Endometrial microvascular endothelial cells (primary cell): ENCODE measurements around the gene UBE2L3. TPM values are rescaled to one million over a fixed set of nuclear protein-coding genes. Genes with fewer than 3 reads are reported as not detected.
"Not testable (repeated sequence)": the region's sequence is repeated elsewhere in the genome, so short reads cannot be mapped to it uniquely, and the experiment has no call there.

Experiments used
- in situ Hi-C: cut with HindIII; loops from 2 replicates; pipeline ENCODE4 v1.10.0; 2017; ENCODE audit warnings: low sequenced_read_pairs, low pct_unique_long_range_greater_than_20kb; ENCODE audit errors: inconsistent ontology term
- total RNA-seq: library from RNA; depleted of rRNA; stranded (reverse); fragments of >200 nt; gene quantifications from one replicate; pipeline ENCODE4 v1.2.3, GENCODE V29; 2015; ENCODE audit errors: inconsistent ontology term

UBE2L3 gene
- total RNA-seq, 1 donor from 2014 or later, result 56.3 TPM

DNA sequence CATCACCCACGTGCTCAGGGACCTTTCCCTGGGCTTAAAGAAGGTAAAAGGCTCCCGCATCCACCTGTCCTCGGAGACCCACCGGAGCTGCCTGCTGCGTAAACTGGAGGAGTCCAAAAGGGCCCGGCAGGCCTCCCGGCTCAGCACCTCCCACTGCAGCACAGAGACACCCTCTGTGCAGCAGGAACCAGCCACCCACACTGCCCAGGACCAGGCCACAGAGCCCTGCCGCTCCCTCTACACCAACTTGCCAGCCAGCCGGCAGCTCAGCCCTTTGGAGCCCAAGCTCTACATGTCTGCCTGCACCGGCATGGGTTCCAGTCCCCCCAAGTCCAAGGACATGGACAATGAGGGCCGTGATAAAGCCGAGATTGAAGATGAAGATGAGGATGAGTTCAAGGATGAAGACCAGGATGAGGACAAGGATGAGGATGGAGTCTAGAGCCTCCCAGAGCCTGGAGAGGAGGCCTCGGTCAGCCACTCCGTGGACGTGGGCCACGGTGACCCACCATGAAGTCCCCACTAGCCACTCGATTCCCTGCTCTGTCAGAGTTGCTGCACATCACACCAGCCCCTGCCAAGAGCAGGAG, 69.2 kb downstream of the UBE2L3 start:
- in situ Hi-C loops, result no loop called here

DNA sequence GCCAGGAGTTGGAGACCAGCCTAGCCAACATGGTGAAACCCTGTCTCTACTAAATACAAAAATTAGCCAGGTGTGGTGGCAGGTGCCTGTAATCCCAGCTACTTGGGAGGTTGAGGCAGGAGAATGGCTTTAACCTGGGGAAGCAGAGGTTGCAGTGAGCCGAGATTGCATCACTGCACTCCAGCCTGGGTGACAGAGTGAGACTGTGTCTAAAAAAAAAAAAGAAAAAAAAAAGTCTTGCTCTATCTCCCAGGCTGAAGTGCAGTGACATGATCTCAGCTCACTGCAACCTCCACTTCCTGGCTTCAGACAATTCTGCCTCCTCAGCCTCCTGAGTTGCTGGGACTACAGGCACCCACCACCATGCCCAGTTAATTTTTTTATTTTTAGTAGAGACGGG, 69.9 kb downstream of the UBE2L3 start:
- in situ Hi-C loops, result not testable (repeated sequence)

DNA sequence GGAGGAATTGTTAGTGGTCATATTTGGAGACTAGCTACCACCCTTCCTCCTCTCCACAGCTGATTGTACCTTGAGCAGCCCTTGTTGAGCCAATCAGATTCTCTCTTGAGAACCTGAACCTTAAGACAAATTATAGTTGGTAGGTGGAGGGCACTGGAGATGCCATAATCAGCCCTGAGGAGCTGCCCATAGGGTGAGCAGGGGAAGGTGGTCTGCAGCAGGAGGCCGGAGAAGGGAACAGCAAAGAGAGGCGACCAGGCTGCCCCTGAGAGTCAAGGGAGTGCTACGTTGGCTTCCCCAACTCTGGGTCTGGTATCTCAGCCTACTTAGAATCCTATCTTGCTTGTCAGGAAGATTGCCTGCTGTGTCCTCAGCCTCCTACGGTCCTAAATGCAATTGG, 71.8 kb downstream of the UBE2L3 start:
- in situ Hi-C loops, result no loop called here

DNA sequence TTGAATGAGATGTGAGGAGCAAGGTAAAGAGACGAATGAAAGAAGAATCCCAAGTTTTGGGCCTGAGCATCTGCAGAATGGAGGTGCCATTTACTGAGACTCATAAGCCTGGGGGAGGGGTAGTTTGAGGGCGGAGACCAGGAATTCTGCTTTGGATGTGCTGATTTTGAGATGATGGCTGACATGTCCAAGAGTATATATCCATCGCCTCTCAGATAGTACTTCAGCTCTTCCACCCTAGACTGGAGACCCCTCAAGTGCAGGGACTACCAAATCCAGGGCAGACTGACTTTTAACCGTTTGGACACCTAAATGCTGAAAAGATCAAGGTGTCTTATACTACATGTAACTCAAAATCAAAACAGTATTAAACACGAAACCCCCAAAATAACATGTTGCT, 73.3 kb downstream of the UBE2L3 start:
- in situ Hi-C loops, result no loop called here

DNA sequence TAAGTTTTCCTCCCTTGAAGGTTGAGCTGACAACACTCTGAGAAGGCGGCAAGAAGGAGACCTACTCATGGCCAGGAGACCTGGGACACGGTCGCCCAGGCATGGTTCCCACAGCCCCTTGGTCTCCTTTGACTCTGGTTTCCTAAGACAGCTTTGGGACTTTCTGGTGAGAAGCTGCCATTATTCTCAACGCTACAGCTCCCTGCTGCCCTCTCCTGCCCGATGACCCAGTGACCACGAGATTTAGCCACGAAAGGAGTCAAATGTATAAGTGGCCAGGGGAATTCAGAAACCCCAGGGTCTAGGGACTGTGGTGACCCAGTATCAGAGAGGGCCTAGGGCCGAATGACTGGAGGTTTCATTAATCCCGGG, 73.9 kb downstream of the UBE2L3 start:
- in situ Hi-C loops, result no loop called here

DNA sequence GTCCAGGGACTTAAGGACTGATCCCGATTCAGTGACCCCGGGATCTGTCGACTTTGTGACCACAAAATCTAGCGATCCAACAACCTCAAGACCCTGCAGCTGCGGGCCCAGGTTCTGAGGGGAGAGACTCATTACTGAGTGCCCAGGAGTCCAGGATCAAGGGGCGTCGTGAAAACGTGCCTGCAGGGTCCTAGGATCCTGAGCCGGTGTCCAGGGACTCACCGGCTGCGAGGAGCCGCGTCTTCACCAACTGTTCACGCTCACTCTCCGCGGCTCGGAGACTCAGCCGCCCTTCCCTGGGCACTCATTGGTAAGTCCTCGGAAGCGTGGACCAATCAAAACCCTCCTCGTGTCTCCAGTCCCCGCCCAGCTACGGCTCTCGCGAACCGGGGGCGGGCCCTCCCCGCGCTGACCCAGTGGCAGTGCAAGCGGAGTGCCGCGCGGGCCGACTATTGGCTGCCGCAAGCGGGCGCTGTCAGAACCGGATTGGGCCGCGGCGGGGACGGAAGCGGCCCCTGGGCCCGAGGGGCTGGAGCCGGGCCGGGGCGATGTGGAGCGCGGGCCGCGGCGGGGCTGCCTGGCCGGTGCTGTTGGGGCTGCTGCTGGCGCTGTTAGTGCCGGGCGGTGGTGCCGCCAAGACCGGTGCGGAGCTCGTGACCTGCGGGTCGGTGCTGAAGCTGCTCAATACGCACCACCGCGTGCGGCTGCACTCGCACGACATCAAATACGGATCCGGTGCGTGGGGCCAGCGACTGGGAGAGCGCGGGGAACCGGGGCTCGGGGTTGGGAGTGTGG, 74.5 kb downstream of the UBE2L3 start, which contains the start of gene SDF2L1:
Gene SDF2L1 (plus strand): TSS at position 514 of the 795 bp plus-strand sequence. CDS start 35 bp downstream, at position 549.
- in situ Hi-C loops, result no loop called here

DNA sequence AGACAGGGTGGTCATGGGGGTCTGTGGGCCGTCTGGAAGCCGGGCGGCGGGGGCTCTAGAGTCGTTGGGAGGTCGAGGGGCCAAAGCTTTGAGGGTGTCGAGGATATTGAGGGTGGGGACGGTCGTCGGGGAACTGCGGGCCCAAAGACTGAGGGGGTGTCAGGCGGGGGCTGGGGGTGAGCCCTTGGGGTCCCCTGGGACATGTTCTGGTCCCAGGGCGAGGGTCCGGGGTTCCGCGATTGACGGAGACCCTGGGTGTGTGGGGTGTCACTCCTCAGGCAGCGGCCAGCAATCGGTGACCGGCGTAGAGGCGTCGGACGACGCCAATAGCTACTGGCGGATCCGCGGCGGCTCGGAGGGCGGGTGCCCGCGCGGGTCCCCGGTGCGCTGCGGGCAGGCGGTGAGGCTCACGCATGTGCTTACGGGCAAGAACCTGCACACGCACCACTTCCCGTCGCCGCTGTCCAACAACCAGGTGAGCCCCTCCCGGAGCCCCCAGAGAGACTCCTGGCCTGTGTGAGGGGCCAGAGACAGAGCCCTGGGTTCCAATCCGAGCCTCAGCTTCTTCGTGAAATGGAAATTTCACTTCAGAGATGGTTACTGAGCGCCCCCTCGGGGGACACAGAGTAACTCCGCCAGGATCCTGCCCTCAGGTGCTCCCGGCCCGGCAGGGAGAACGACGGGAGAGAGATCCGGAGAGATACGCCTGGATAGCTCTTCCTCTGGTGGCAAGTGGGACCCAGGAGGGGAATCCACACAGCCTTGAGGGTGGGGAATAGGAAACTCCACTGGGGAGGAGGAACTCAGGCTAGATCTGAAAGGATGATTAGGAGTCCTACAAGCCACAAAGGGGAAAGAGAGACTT, 75.3 kb downstream of the UBE2L3 start:
- in situ Hi-C loops, result no loop called here

DNA sequence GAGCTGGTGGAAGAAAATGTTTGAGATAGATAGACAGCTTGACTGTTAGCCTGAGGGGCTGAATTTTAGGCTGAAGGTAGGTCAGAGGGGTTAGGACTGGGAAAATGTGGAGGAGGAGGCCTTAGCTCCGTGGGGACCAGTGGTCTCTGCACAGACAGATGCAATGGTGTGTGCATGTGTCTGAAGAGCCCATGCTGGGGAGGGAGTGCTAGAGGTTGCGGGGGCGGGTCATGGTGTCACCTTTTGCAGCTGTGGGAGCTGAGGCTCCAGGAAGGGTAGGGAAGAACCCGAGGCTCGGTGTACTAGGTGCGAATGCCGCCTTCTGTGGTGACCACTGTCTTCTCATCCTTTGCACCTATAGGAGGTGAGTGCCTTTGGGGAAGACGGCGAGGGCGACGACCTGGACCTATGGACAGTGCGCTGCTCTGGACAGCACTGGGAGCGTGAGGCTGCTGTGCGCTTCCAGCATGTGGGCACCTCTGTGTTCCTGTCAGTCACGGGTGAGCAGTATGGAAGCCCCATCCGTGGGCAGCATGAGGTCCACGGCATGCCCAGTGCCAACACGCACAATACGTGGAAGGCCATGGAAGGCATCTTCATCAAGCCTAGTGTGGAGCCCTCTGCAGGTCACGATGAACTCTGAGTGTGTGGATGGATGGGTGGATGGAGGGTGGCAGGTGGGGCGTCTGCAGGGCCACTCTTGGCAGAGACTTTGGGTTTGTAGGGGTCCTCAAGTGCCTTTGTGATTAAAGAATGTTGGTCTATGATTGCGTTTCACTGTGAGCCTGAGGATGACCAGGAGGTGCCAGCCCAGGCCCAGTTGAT, 76.2 kb downstream of the UBE2L3 start:
- in situ Hi-C loops, result no loop called here

DNA sequence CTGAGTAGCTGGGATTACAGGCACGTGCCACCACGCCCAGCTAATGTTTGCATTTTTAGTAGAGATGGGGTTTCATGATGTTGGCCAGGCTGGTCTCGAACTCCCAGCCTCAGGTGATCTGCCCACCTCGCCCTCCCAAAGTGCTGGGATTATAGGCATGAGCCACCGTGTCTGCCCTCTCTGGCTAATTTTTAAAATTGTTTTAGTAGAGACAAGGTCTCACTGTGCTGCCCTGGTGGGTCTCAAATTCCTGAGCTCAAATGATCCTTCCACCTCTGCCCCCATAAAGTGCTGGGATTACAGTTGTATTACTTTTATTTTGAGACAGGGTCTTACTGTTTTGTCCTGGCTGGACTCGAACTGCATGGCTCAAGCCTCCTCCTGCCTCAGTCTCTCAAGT, 78.0 kb downstream of the UBE2L3 start:
- in situ Hi-C loops, result not testable (repeated sequence)

DNA sequence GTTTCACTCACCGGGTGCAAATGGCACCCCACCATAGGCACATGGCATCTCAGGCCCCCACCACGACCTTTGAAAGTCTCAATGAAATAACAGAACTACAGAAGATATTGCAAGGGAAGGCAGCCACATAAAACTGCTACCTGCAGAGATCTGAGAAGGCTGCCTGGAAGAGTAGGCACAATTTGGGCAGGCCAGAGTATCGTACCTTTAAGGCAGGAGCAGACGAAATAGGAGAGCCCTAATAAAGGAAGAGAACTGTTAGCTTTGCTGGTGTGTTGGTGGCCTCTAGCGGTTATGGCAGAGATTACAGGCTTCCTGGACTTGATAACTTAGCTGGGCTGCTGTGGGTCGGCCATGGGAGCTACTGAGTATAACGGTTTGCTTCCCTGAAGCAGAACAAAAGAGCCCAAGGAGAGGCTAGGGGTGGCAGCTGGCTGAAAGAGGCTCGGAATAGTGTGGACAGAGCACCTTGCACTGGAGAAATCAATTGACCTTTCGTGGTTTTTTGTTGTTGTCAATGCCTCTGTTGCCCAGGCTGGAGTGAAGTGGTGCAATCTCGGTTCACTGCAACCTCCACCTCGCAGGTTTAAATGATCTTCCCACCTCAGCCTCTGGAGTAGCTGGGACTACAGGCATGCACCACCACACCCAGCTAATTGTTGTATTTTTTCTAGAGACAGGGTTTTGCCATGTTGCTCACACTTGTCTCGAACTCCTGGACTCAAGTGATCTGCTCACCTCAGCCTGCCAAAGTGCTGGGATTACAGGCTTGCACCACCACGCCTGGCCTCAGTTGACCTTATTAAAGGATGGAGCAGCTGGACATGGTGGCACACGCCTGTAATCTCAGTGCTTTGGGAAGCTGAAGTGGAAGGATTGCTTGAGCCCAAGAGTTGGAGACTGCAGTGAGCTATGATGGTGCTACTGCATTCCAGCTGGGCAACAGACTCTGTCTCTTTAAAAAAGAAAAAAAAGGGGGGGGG, 79.4 kb downstream of the UBE2L3 start:
- in situ Hi-C loops, result no loop called here

DNA sequence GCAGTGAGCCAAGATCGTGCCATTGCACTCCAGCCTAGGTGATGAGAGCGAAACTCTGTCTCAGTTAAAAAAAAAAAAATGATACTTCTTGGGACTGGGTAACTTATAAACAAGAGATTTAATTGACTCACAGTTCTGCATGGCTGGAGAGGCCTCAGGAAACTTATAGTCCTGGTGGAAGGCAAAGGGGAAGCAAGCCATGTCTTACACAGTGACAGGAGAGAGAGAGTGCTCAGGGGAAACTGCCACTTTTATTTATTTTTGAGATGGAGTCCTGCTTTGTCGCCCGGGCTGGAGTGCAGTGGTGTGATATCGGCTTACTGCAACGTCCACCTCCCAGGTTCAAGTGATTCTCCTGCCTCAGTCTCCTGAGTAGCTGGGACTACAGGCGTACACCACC, 82.8 kb downstream of the UBE2L3 start:
- in situ Hi-C loops, result no loop called here

DNA sequence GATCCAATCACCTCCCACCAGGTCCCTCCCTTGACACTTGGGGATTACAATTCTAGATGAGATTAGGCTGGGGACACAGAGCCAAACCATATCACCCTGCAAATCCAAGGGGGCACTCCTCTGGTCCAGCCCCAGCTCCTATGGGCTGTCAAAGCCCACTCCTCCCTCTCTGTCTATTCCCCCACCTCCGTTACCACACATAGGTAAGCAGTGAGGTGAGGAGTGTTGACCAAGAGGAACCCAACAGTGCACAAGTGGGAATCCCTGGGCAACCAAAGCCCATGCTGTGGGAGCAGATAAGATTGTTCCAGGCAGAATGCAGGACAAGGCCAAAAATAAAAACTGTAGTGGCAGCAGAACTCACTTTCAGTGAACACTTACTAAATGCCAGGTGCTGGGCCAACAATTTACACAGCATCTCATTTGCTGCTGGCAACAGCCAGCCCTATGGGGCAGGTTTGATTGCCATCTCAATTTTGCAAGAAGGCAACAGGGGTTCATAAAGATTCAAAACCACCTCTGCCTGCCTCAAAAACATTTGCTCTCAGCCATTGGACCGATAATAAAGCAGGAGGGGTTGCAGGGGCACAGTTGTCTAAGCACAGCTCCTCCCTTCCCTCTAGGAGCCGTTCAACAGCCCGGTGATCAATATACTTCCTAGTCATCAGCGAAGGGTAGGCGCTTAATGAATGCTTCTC, 83.5 kb downstream of the UBE2L3 start:
- in situ Hi-C loops, result no loop called here

DNA sequence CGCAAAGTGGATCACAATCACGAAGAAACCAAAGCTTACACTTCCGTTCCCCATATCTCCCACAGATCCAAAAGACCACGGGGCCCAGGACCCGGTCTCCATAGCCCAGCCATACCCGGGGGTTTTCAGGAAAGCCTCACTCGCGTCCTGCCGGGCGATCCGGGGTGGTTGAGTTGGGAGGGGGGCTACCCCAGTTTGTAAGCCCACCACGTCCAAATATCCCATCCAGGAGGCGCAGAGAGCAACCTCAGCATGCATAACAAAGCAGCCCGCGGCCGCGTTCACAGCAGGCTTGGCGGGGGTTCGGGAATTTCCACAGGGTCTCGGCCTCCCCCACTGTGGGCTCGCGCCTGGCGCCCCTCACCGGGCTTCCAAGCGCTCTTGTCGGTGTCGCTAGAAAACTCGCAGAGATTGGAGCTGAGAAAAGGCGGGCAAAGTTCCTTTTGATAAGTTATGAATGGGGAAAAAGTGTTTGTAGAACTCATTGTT, 84.1 kb downstream of the UBE2L3 start:
- in situ Hi-C loops, result no loop called here

DNA sequence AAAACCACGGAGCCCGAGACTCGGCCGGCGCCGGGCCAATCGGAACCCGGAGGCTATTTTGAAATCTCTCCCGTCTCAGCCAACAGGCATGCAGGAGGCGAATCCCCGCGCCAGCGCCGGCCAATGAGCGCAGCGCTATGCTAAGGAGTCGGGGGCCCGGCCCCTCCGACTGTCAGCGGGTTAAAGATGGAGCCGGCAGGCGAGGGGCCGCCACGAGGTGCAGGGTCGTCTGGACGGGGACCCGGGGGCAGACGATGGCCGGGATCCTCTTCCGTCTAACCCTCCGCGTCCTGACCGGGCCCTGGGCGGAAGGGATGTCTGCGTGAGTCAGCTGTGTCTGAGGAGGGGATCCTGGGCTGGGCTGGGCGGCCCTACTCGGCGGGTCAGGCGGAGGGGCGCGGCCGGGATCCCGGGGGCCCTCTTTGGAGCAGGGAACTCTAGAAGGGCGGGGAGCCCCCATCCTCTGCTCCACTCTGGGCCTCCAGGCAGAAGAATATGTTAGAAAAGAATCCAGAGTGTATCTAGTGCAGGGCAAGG, 84.6 kb downstream of the UBE2L3 start:
- in situ Hi-C loops, result no loop called here

DNA sequence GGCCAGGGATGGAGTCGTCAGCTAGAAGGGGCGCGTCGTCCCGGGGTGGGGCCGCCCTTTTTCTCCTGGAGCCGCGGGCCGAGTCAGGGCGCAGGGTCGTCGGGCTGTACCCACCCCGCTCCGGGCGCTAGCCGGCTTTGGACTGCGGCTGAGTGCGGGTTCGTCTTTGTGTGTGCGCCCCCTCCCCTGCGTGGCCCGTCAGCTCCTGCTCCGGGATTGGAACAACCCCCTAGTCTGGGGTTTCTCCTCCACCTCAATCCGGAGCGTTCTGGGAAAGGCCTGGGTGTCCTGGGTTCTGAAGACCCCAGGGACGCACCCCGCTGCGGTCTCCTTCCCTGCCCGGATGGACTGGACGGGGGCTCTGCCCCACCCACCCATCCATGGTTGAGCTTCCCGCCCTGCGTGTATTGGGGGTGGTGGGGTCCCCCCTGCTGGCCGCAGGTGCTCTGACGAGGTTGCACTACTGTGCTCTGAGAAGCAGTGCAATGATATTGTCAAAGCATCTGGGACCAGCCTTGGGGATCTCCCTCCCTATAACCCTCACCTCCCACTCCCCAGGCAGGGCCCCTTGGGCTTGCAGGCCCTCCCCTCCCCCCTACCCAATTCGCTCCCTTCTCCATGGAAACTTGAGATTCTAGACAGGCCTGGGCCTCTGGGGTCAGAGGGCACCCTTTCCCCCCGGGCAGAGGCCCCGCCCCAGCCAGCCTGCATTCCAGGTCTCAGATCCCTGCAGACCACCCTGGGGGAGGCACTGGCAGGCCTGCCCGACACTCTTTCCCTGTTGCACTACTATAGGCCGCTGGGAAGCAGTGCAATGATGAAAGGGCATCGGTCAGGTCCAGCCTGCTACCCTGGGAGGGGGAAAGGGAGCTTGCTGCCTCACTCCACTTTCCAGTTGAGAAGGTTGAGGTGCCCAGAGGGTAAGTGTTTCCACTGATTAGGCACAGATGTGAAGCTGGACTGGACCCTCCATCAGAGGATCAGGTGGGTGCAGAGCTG, 85.3 kb downstream of the UBE2L3 start:
- in situ Hi-C loops, result no loop called here

DNA sequence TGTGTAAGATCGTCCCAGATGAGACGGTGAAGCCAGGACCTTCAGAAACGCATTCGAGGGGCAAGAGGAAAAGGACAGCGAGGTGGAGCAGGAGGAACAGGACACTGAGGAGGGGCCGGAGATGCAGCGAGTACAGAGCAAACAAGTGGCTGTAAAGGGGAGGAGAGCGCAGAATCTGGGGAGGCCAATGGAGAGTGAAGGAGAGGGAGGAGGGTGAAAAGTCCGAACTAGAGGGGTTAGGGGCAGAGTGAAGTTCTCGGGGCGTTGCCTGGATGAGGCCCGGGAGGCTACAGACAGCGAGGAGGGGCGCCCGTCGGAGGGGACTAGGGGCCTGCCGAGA, 89.5 kb downstream of the UBE2L3 start:
- in situ Hi-C loops, result no loop called here
